ENCODE results near the gene RBM20.

The RBM20 gene

GRCh38 chr10:110742801-110743200 is 98.7 kb downstream of the RBM20 start:
- DNase-seq = no peak

- no peak for DNase-seq
Observed at GRCh38 chr10:110744782-110745181, 100.6 kb downstream of the RBM20 start.

GRCh38 chr10:110746254-110746826 is 102.2 kb downstream of the RBM20 start:
- peak; percentile 54 for DNase-seq

GRCh38 chr10:110746969-110747608 is 103.0 kb downstream of the RBM20 start:
- no peak for DNase-seq

- no peak for DNase-seq
Observed at GRCh38 chr10:110747609-110748464, 103.7 kb downstream of the RBM20 start.

GRCh38 chr10:110748970-110749369 is 104.8 kb downstream of the RBM20 start:
- DNase-seq = no peak

- no peak for DNase-seq
Observed at GRCh38 chr10:110750931-110751330, 106.8 kb downstream of the RBM20 start.

- peak; percentile 16 for DNase-seq
Observed at GRCh38 chr10:110751850-110752249, 107.7 kb downstream of the RBM20 start.

GRCh38 chr10:110753462-110753861 is 109.3 kb downstream of the RBM20 start:
- DNase-seq = no peak

GRCh38 chr10:110754375-110755105 is 110.4 kb downstream of the RBM20 start:
- no peak for DNase-seq

- DNase-seq = no peak
Observed at GRCh38 chr10:110755781-110756180, 111.6 kb downstream of the RBM20 start.

- no peak for DNase-seq
Observed at GRCh38 chr10:110756876-110757275, 112.7 kb downstream of the RBM20 start.

GRCh38 chr10:110757586-110757985 is 113.5 kb downstream of the RBM20 start:
- DNase-seq = no peak

- DNase-seq = no peak
Observed at GRCh38 chr10:110758128-110758765, 114.1 kb downstream of the RBM20 start.

- no peak for DNase-seq
Observed at GRCh38 chr10:110758898-110759297, 114.8 kb downstream of the RBM20 start.

GRCh38 chr10:110759523-110759922 is 115.4 kb downstream of the RBM20 start:
- no peak for DNase-seq

GRCh38 chr10:110762109-110762848 is 118.1 kb downstream of the RBM20 start:
- no peak for DNase-seq

- DNase-seq = no peak
Observed at GRCh38 chr10:110762849-110763211, 118.7 kb downstream of the RBM20 start.

- DNase-seq = no peak
Observed at GRCh38 chr10:110764378-110764777, 120.2 kb downstream of the RBM20 start.

- DNase-seq = no peak
Observed at GRCh38 chr10:110764793-110765512, 120.8 kb downstream of the RBM20 start.
